Measurements from ENCODE around the gene CRTAC1. TPM values are rescaled to one million over a fixed set of nuclear protein-coding genes. Genes with fewer than 3 reads are reported as not detected.

Gene CRTAC1
- total RNA-seq, 4 donors from 2014 or later: 1.2 to 5.7 (median 1.7) TPM

GRCh38 chr10:98058295-98058694 is 27.9 kb upstream of the CRTAC1 start:
- no peak overlapping the region for H3K27ac ChIP-seq
- H3K27me3 ChIP-seq: peaks cover 91% of the 10 kb centered on the region
- no peak for ATAC-seq
- TF ChIP-seq CTCF (IDR thresholded peaks at IDR 0.05) (no peak), EP300 (IDR thresholded peaks at IDR 0.05) (no peak), POLR2A (IDR thresholded peaks at IDR 0.05) (no peak), POLR2AphosphoS5 (IDR thresholded peaks at IDR 0.05) (no peak)
- no peak overlapping the region for H3K4me3 ChIP-seq
- no peaks in the 10 kb centered on the region for H3K9me3 ChIP-seq
- no peaks in the 10 kb centered on the region for H3K4me1 ChIP-seq
- 71 to 100% methylated on average over 1 of the region's 1 CpG for WGBS, 2 donors (ENCODE audit: low coverage in 1 of 2)
- no peaks in the 10 kb centered on the region for H3K36me3 ChIP-seq

GRCh38 chr10:98055841-98056516 is 25.6 kb upstream of the CRTAC1 start:
- WGBS, 2 donors (ENCODE audit: low coverage in 1 of 2): 39 to 60% methylated on average over 3 to 4 of the region's 4 CpGs
- ATAC-seq: no peak
- Histone ChIP-seq H3K27me3 (peaks cover 89% of the 10 kb centered on the region), H3K4me3 (no peak overlapping the region), H3K4me1 (no peaks in the 10 kb centered on the region), H3K9me3 (no peaks in the 10 kb centered on the region), H3K27ac (no peak overlapping the region), H3K36me3 (no peaks in the 10 kb centered on the region)
- TF ChIP-seq EP300 (IDR thresholded peaks at IDR 0.05) (no peak), CTCF (IDR thresholded peaks at IDR 0.05) (no peak), POLR2AphosphoS5 (IDR thresholded peaks at IDR 0.05) (no peak), POLR2A (IDR thresholded peaks at IDR 0.05) (no peak)

- H3K9me3 ChIP-seq: no peaks in the 10 kb centered on the region
- 45 to 46% methylated on average over 3 to 6 of the region's 7 CpGs for WGBS, 2 donors (ENCODE audit: low coverage in 1 of 2)
- no peaks in the 10 kb centered on the region for H3K4me1 ChIP-seq
- no peak for TF ChIP-seq CTCF (IDR thresholded peaks at IDR 0.05)
- no peak for TF ChIP-seq EP300 (IDR thresholded peaks at IDR 0.05)
- TF ChIP-seq POLR2AphosphoS5 (IDR thresholded peaks at IDR 0.05): no peak
- TF ChIP-seq POLR2A (IDR thresholded peaks at IDR 0.05): no peak
- H3K4me3 ChIP-seq: no peak overlapping the region
- no peak for ATAC-seq
- no peaks in the 10 kb centered on the region for H3K36me3 ChIP-seq
- peaks cover 47% of the 10 kb centered on the region for H3K27me3 ChIP-seq
- H3K27ac ChIP-seq: no peak overlapping the region
These were observed 16.8 kb upstream of the CRTAC1 start for GRCh38 chr10:98047009-98047741.

GRCh38 chr10:98045785-98046389 is 15.5 kb upstream of the CRTAC1 start:
- 13 to 46% methylated on average over 2 to 6 of the region's 6 CpGs for WGBS, 2 donors (ENCODE audit: low coverage in 1 of 2)
- no peak overlapping the region for H3K4me3 ChIP-seq
- TF ChIP-seq POLR2AphosphoS5 (IDR thresholded peaks at IDR 0.05): no peak
- TF ChIP-seq CTCF (IDR thresholded peaks at IDR 0.05): peak; percentile 54 to 86 (median 79)
- TF ChIP-seq POLR2A (IDR thresholded peaks at IDR 0.05): no peak
- TF ChIP-seq EP300 (IDR thresholded peaks at IDR 0.05): no peak

More at GRCh38 chr10:98045785-98046389, 15.5 kb upstream of the CRTAC1 start:
- H3K4me1 ChIP-seq: no peaks in the 10 kb centered on the region
- H3K27me3 ChIP-seq: peaks cover 47% of the 10 kb centered on the region
- no peaks in the 10 kb centered on the region for H3K36me3 ChIP-seq
- no peak for ATAC-seq
- H3K9me3 ChIP-seq: no peaks in the 10 kb centered on the region
- H3K27ac ChIP-seq: no peak overlapping the region
